Neural cell (in vitro differentiated cells): ENCODE results near the gene PIK3AP1. TPM values are rescaled to one million over a fixed set of nuclear protein-coding genes. Genes with fewer than 3 reads are reported as not detected.

Source experiments
- H2AFZ ChIP-seq: fragments of 200-600, 300-800 bp; sonication (generic), shearing (Covaris generic); 2 replicates; pipeline ENCODE4 v1.6.0; 2014; ENCODE audit warnings: low read depth, mild to moderate bottlenecking, antibody characterized with exemption, low read length, moderate library complexity
- H3F3A ChIP-seq: fragments of 200-600 bp; shearing (Covaris generic); 2 replicates; pipeline ENCODE4 v1.6.1; 2016; ENCODE audit warnings: mild to moderate bottlenecking, moderate library complexity, mixed read lengths, antibody characterized with exemption, low read length; ENCODE audit not compliant: insufficient read depth, poor library complexity, severe bottlenecking
- H3K27ac ChIP-seq: fragments of 200-600, 300-800 bp; sonication (generic), shearing (Covaris generic); 2 replicates; pipeline ENCODE4 v1.5.1; 2014; ENCODE audit warnings: mild to moderate bottlenecking, low read length, moderate library complexity
- H3K27me3 ChIP-seq: fragments of 300-800, 200-600 bp; sonication (generic), shearing (Covaris generic); 2 replicates; pipeline ENCODE4 v1.6.0; 2014; ENCODE audit warnings: mild to moderate bottlenecking, low read depth, low read length, moderate library complexity; ENCODE audit not compliant: insufficient read depth
- H3K36me3 ChIP-seq: fragments of 300-800, 200-600 bp; sonication (generic), shearing (Covaris generic); 2 replicates; pipeline ENCODE4 v1.5.1; 2014; ENCODE audit warnings: mild to moderate bottlenecking, antibody characterized with exemption, low read length, moderate library complexity; ENCODE audit not compliant: insufficient read depth
- H3K4me2 ChIP-seq: fragments of 300-800, 200-600 bp; sonication (generic), shearing (Covaris generic); 2 replicates; pipeline ENCODE4 v1.6.0; 2014; ENCODE audit warnings: mild to moderate bottlenecking, low read length
- H3K4me3 ChIP-seq: fragments of 300-800, 200-600 bp; sonication (generic), shearing (Covaris generic); 2 replicates; pipeline ENCODE4 v1.5.1; 2014; ENCODE audit warnings: mild to moderate bottlenecking, low read length, moderate library complexity
- H3K79me2 ChIP-seq: fragments of 200-600 bp; shearing (Covaris generic); replicated peaks from 2 replicates; pipeline ENCODE4 v1.6.0; 2014; ENCODE audit warnings: mild to moderate bottlenecking, low read length, moderate library complexity; ENCODE audit not compliant: insufficient read depth
- H3K9ac ChIP-seq: fragments of 300-800, 200-600 bp; sonication (generic), shearing (Covaris generic); 2 replicates; pipeline ENCODE4 v1.6.1; 2016; ENCODE audit warnings: mild to moderate bottlenecking, low read length, mixed read lengths
- H3K9me2 ChIP-seq: fragments of 200-600 bp; shearing (Covaris generic); 2 replicates; pipeline ENCODE4 v1.6.1; 2016; ENCODE audit warnings: mild to moderate bottlenecking, low read length, mixed read lengths; ENCODE audit not compliant: insufficient read depth
- H3K9me3 ChIP-seq: fragments of 200-600, 300-800 bp; sonication (generic), shearing (Covaris generic); 2 replicates; pipeline ENCODE4 v1.6.1; 2016; ENCODE audit warnings: mild to moderate bottlenecking, mixed run types, low read length, moderate library complexity, mixed read lengths
- H4K20me1 ChIP-seq: fragments of 200-600 bp; shearing (Covaris generic); 2 replicates; pipeline ENCODE4 v1.6.1; 2016; ENCODE audit warnings: mild to moderate bottlenecking, mixed run types; ENCODE audit not compliant: insufficient read depth
- CTCF ChIP-seq: fragments of 450-650 bp; IDR thresholded peaks from 2 replicates; pipeline ENCODE4 v1.5.1; 2014; ENCODE audit warnings: antibody characterized with exemption, mild to moderate bottlenecking, moderate library complexity; ENCODE audit not compliant: poor library complexity, severe bottlenecking
- EP300 ChIP-seq: fragments of 450-650 bp; conservative IDR thresholded peaks from 2 replicates; pipeline ENCODE4 v1.6.1; 2014; ENCODE audit warnings: antibody characterized with exemption, mild to moderate bottlenecking, moderate library complexity; ENCODE audit not compliant: poor library complexity, severe bottlenecking
- EZH2 ChIP-seq: fragments of 200-600, 300-800 bp; shearing (Covaris generic), sonication (generic); IDR thresholded peaks from 2 replicates; pipeline ENCODE4 v1.6.1; 2014; ENCODE audit warnings: antibody characterized with exemption, low read length, borderline replicate concordance, mild to moderate bottlenecking; ENCODE audit not compliant: insufficient read depth, poor library complexity, severe bottlenecking
- MXI1 ChIP-seq: fragments of 450-650 bp; conservative IDR thresholded peaks from 2 replicates; pipeline ENCODE4 v1.6.1; 2014; ENCODE audit warnings: antibody characterized with exemption, mild to moderate bottlenecking; ENCODE audit not compliant: poor library complexity, severe bottlenecking
- POLR2AphosphoS5 ChIP-seq: IDR thresholded peaks from 2 replicates; pipeline ENCODE4 v1.6.1; 2012
- RAD21 ChIP-seq: fragments of 450-650 bp; conservative IDR thresholded peaks from 2 replicates; pipeline ENCODE4 v1.6.1; 2014; ENCODE audit warnings: antibody characterized with exemption, mild to moderate bottlenecking, moderate library complexity
- REST ChIP-seq: IDR thresholded peaks from 2 replicates; pipeline ENCODE4 v1.6.1; 2012; ENCODE audit warnings: borderline replicate concordance
- SMC3 ChIP-seq: fragments of 450-650 bp; conservative IDR thresholded peaks from 2 replicates; pipeline ENCODE4 v1.6.1; 2014; ENCODE audit warnings: antibody characterized with exemption, mild to moderate bottlenecking, moderate library complexity; ENCODE audit not compliant: poor library complexity
- TAF1 ChIP-seq: IDR thresholded peaks from 2 replicates; pipeline ENCODE4 v1.6.1; 2012; ENCODE audit warnings: low read depth
- polyA plus RNA-seq: library from polyadenylated mRNA; depleted of rRNA; stranded (reverse); fragments of >200 nt; gene quantifications from 2 replicates; pipeline ENCODE4 v1.2.3, GENCODE V29; 2014

PIK3AP1 gene
- polyA plus RNA-seq, 1 donor from 2014 or later = 0.05 TPM

GRCh38 chr10:96704563-96704962 lies 15.8 kb downstream of the PIK3AP1 start:
- no peaks in the 10 kb centered on the region for H3K36me3 ChIP-seq
- no peak overlapping the region for H3K4me3 ChIP-seq
- H3K9ac ChIP-seq = no peak overlapping the region
- no peaks in the 10 kb centered on the region for H3K9me2 ChIP-seq
- TF ChIP-seq EZH2 = no peak
- TF ChIP-seq MXI1 = no peak
- TF ChIP-seq RAD21 = no peak
- H4K20me1 ChIP-seq = no peaks in the 10 kb centered on the region
- no peak overlapping the region for H3K27ac ChIP-seq
- no peaks in the 10 kb centered on the region for H3K27me3 ChIP-seq
- no peaks in the 10 kb centered on the region for H3K79me2 ChIP-seq
- H3K9me3 ChIP-seq = no peaks in the 10 kb centered on the region
- no peaks in the 10 kb centered on the region for H3F3A ChIP-seq
- H3K4me2 ChIP-seq = no peak overlapping the region
- no peak overlapping the region for H2AFZ ChIP-seq

- Histone ChIP-seq H3K4me2 (no peak overlapping the region), H3K4me3 (no peak overlapping the region), H3F3A (no peaks in the 10 kb centered on the region), H3K79me2 (no peaks in the 10 kb centered on the region), H2AFZ (no peak overlapping the region), H3K36me3 (no peaks in the 10 kb centered on the region), H4K20me1 (no peaks in the 10 kb centered on the region), H3K9me3 (no peaks in the 10 kb centered on the region), H3K9me2 (no peaks in the 10 kb centered on the region), H3K9ac (no peak overlapping the region), H3K27ac (no peak overlapping the region), H3K27me3 (no peaks in the 10 kb centered on the region)
- TF ChIP-seq RAD21 (no peak), EZH2 (no peak), POLR2AphosphoS5 (no peak), EP300 (no peak), TAF1 (no peak), CTCF (no peak), SMC3 (no peak), REST (no peak)
Measured at GRCh38 chr10:96703358-96703757, 17.0 kb downstream of the PIK3AP1 start.

- H3F3A ChIP-seq = no peaks in the 10 kb centered on the region
- H3K27ac ChIP-seq = no peak overlapping the region
- TF ChIP-seq RAD21 = no peak
- no peak for TF ChIP-seq MXI1
- no peak for TF ChIP-seq EP300
- TF ChIP-seq TAF1 = no peak
- no peak for TF ChIP-seq POLR2AphosphoS5
- no peak for TF ChIP-seq REST
- TF ChIP-seq EZH2 = no peak
- TF ChIP-seq CTCF = no peak
- no peak for TF ChIP-seq SMC3
- H3K36me3 ChIP-seq = no peaks in the 10 kb centered on the region
- H3K4me2 ChIP-seq = no peak overlapping the region
- no peaks in the 10 kb centered on the region for H3K9me3 ChIP-seq
- H3K9me2 ChIP-seq = no peaks in the 10 kb centered on the region
- H3K27me3 ChIP-seq = no peaks in the 10 kb centered on the region
- H3K9ac ChIP-seq = no peak overlapping the region
- H3K4me3 ChIP-seq = no peak overlapping the region
- no peaks in the 10 kb centered on the region for H3K79me2 ChIP-seq
- no peaks in the 10 kb centered on the region for H4K20me1 ChIP-seq
- H2AFZ ChIP-seq = no peak overlapping the region
Measured at GRCh38 chr10:96701265-96701664, 19.0 kb downstream of the PIK3AP1 start.
